Keratinocyte (primary cell): ENCODE data around the gene LMO3. TPM values are rescaled to one million over a fixed set of nuclear protein-coding genes. Genes with fewer than 3 reads are reported as not detected.

Source experiments
- DNase-seq: peaks from one replicate; pipeline ENCODE4 v3.0.0-alpha.2; 2011; ENCODE audit warnings: low read depth, missing footprints, low spot score
- FAIRE-seq: peaks from 2 replicates; lab custom pipeline; 2011; peaks lifted over from hg19 to GRCh38; lab: Jason Lieb, UNC
- H2AFZ ChIP-seq: 2 replicates; pipeline ENCODE4 v1.6.0; 2012; ENCODE audit warnings: low read length, control low read depth, inconsistent platforms; ENCODE audit not compliant: control insufficient read depth
- H3K27ac ChIP-seq: 2 replicates; pipeline ENCODE4 v1.5.1; 2011; ENCODE audit warnings: low read length; ENCODE audit not compliant: control insufficient read depth, insufficient read depth
- H3K27me3 ChIP-seq: 3 replicates; pipeline ENCODE4 v1.6.0; 2011; ENCODE audit warnings: low read length; ENCODE audit not compliant: control insufficient read depth, insufficient read depth; ENCODE audit errors: extremely low read depth
- H3K36me3 ChIP-seq, 2 experiments: 2 replicates in 1 of 2; 3 replicates in 1 of 2; pipeline ENCODE4 v1.5.1; 2011; ENCODE audit warnings: low read length in 2 of 2, mild to moderate bottlenecking in 1 of 2; ENCODE audit not compliant: control insufficient read depth in 2 of 2, insufficient read depth in 2 of 2; ENCODE audit errors: extremely low read depth in 1 of 2
- H3K4me1 ChIP-seq: 3 replicates; pipeline ENCODE4 v1.5.1; 2011; ENCODE audit warnings: low read length; ENCODE audit not compliant: control insufficient read depth, insufficient read depth; ENCODE audit errors: extremely low read depth
- H3K4me2 ChIP-seq: 3 replicates; pipeline ENCODE4 v1.6.0; 2011; ENCODE audit warnings: low read depth, low read length; ENCODE audit not compliant: control insufficient read depth, insufficient read depth; ENCODE audit errors: extremely low read depth
- H3K4me3 ChIP-seq, 3 experiments: fragments of 200-600 bp in 1 of 3; sonication (generic) in 1 of 3; 2 replicates in 2 of 3; 3 replicates in 1 of 3; pipeline ENCODE4 v1.5.1; 2011 to 2016; ENCODE audit warnings: low read length in 3 of 3, mild to moderate bottlenecking in 3 of 3, control low read depth in 2 of 3, inconsistent platforms in 1 of 3, low read depth in 1 of 3, mixed read lengths in 1 of 3, mixed run types in 1 of 3, moderate library complexity in 1 of 3; ENCODE audit not compliant: control insufficient read depth in 2 of 3, insufficient read depth in 2 of 3; ENCODE audit errors: extremely low read depth in 1 of 3
- H3K79me2 ChIP-seq: 2 replicates; pipeline ENCODE4 v1.6.0; 2012; ENCODE audit warnings: low read length; ENCODE audit not compliant: control insufficient read depth, insufficient read depth
- H3K9ac ChIP-seq: 3 replicates; pipeline ENCODE4 v1.6.0; 2011; ENCODE audit warnings: low read length; ENCODE audit not compliant: control insufficient read depth, insufficient read depth; ENCODE audit errors: extremely low read depth
- H3K9me1 ChIP-seq: 3 replicates; pipeline ENCODE4 v1.6.0; 2011; ENCODE audit warnings: low read length; ENCODE audit not compliant: control insufficient read depth, insufficient read depth; ENCODE audit errors: extremely low read depth
- H3K9me3 ChIP-seq: 2 replicates; pipeline ENCODE4 v1.5.1; 2012; ENCODE audit warnings: low read depth, low read length; ENCODE audit not compliant: control insufficient read depth
- H4K20me1 ChIP-seq: 3 replicates; pipeline ENCODE4 v1.6.0; 2011; ENCODE audit warnings: low read length; ENCODE audit not compliant: control insufficient read depth, insufficient read depth; ENCODE audit errors: extremely low read depth
- CTCF ChIP-seq, 3 experiments: IDR thresholded peaks in 1 of 3; conservative IDR thresholded peaks in 1 of 3; optimal IDR thresholded peaks in 1 of 3; 2 replicates in 2 of 3; 3 replicates in 1 of 3; pipeline versions ENCODE3 to v1.5.1; 2011; ENCODE audit warnings: low read length in 3 of 3, mild to moderate bottlenecking in 3 of 3, moderate library complexity in 2 of 3, control low read depth in 1 of 3, inconsistent platforms in 1 of 3; ENCODE audit not compliant: insufficient read depth in 2 of 3; ENCODE audit errors: extremely low read depth in 1 of 3
- EZH2 ChIP-seq: IDR thresholded peaks from one replicate; pipeline ENCODE4 v1.6.1; 2012; ENCODE audit warnings: inconsistent platforms, mild to moderate bottlenecking, low read length, moderate library complexity
- dilution Hi-C: fragments of 300-500 bp; cut with MboI; formaldehyde crosslinking; loops from one replicate; pipeline ENCODE4 v1.7.0; 2020; ENCODE audit warnings: low sequenced_read_pairs; ENCODE audit not compliant: extremely low pct_ligation_motif_present
- polyA plus RNA-seq, 5 experiments: library from polyadenylated mRNA; depleted of rRNA in 3 of 5; stranded (reverse) in 3 of 5; stranded (forward) in 1 of 5; unstranded in 1 of 5; fragments of >200 nt; gene quantifications; 1 replicate in 1 of 5; 2 replicates in 3 of 5; 3 replicates in 1 of 5; pipeline versions ENCODE4 v1.2.1 to v1.2.3, GENCODE V29; 2011 to 2012; ENCODE audit warnings: missing spikeins in 2 of 5, low read depth in 1 of 5, low replicate concordance in 1 of 5

LMO3 gene
- polyA plus RNA-seq, 1 donor (not counting 4 experiments of a cell fraction or from before 2014, with no cell fraction given) = not detected

- H3K4me2 ChIP-seq = no peak overlapping the region
- no peak for DNase-seq
These were observed 79.3 kb downstream of the LMO3 start for GRCh38 chr12:16526693-16527092.

GRCh38 chr12:16524378-16524777 lies 81.6 kb downstream of the LMO3 start:
- no peak for FAIRE-seq
- dilution Hi-C loops = no loop called here
- H3K4me3 ChIP-seq = no peak overlapping the region
- H3K4me1 ChIP-seq = no peaks in the 10 kb centered on the region
- no peaks in the 10 kb centered on the region for H3K9me1 ChIP-seq
- no peaks in the 10 kb centered on the region for H3K36me3 ChIP-seq
- no peaks in the 10 kb centered on the region for H3K27me3 ChIP-seq
- TF ChIP-seq EZH2 = no peak
- TF ChIP-seq CTCF (optimal IDR thresholded peaks at IDR 0.05 in 1 of 3, IDR thresholded peaks at IDR 0.05 in 1 of 3, conservative IDR thresholded peaks at IDR 0.05 in 1 of 3; ENCODE audit: extremely low read depth in 1 of 3, insufficient read depth in 2 of 3, low read length in 3 of 3) = no peak
- H3K9ac ChIP-seq = no peak overlapping the region
- no peaks in the 10 kb centered on the region for H3K79me2 ChIP-seq
- no peak overlapping the region for H2AFZ ChIP-seq
- no peak for DNase-seq
- no peak overlapping the region for H3K4me2 ChIP-seq
- no peaks in the 10 kb centered on the region for H3K9me3 ChIP-seq
- no peak overlapping the region for H3K27ac ChIP-seq
- no peaks in the 10 kb centered on the region for H4K20me1 ChIP-seq

More at GRCh38 chr12:16526693-16527092, 79.3 kb downstream of the LMO3 start:
- Histone ChIP-seq H2AFZ (no peak overlapping the region), H3K36me3 (no peaks in the 10 kb centered on the region), H3K9ac (no peak overlapping the region), H3K4me1 (no peaks in the 10 kb centered on the region), H3K9me1 (no peaks in the 10 kb centered on the region), H3K27me3 (no peaks in the 10 kb centered on the region), H4K20me1 (no peaks in the 10 kb centered on the region), H3K79me2 (no peaks in the 10 kb centered on the region), H3K4me3 (no peak overlapping the region), H3K9me3 (no peaks in the 10 kb centered on the region), H3K27ac (no peak overlapping the region)
- TF ChIP-seq EZH2 (no peak), CTCF (optimal IDR thresholded peaks at IDR 0.05 in 1 of 3, IDR thresholded peaks at IDR 0.05 in 1 of 3, conservative IDR thresholded peaks at IDR 0.05 in 1 of 3; ENCODE audit: extremely low read depth in 1 of 3, insufficient read depth in 2 of 3, low read length in 3 of 3) (no peak)
- no peak for FAIRE-seq
- dilution Hi-C loops = no loop called here
